Measurements from ENCODE around the gene RHBDL3.

GRCh38 chr17:32274101-32274500 lies 8.5 kb downstream of the RHBDL3 start:
- TF ChIP-seq, protein P1, sequence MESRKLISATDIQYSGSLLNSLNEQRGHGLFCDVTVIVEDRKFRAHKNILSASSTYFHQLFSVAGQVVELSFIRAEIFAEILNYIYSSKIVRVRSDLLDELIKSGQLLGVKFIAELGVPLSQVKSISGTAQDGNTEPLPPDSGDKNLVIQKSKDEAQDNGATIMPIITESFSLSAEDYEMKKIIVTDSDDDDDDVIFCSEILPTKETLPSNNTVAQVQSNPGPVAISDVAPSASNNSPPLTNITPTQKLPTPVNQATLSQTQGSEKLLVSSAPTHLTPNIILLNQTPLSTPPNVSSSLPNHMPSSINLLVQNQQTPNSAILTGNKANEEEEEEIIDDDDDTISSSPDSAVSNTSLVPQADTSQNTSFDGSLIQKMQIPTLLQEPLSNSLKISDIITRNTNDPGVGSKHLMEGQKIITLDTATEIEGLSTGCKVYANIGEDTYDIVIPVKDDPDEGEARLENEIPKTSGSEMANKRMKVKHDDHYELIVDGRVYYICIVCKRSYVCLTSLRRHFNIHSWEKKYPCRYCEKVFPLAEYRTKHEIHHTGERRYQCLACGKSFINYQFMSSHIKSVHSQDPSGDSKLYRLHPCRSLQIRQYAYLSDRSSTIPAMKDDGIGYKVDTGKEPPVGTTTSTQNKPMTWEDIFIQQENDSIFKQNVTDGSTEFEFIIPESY (IDR thresholded peaks at IDR 0.05), result no peak
- TF ChIP-seq SP1 (IDR thresholded peaks at IDR 0.05), result no peak
- TF ChIP-seq, protein P2, sequence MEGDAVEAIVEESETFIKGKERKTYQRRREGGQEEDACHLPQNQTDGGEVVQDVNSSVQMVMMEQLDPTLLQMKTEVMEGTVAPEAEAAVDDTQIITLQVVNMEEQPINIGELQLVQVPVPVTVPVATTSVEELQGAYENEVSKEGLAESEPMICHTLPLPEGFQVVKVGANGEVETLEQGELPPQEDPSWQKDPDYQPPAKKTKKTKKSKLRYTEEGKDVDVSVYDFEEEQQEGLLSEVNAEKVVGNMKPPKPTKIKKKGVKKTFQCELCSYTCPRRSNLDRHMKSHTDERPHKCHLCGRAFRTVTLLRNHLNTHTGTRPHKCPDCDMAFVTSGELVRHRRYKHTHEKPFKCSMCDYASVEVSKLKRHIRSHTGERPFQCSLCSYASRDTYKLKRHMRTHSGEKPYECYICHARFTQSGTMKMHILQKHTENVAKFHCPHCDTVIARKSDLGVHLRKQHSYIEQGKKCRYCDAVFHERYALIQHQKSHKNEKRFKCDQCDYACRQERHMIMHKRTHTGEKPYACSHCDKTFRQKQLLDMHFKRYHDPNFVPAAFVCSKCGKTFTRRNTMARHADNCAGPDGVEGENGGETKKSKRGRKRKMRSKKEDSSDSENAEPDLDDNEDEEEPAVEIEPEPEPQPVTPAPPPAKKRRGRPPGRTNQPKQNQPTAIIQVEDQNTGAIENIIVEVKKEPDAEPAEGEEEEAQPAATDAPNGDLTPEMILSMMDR (IDR thresholded peaks at IDR 0.05; ENCODE audit: low read depth, low read length, missing input control), result no peak
- no peak for TF ChIP-seq HNF4A (conservative IDR thresholded peaks at IDR 0.05)
- TF ChIP-seq REST (IDR thresholded peaks at IDR 0.05), result no peak
- TF ChIP-seq, protein P3, sequence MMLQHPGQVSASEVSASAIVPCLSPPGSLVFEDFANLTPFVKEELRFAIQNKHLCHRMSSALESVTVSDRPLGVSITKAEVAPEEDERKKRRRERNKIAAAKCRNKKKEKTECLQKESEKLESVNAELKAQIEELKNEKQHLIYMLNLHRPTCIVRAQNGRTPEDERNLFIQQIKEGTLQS (IDR thresholded peaks at IDR 0.05), result no peak
- TF ChIP-seq HNF4G (IDR thresholded peaks at IDR 0.05), result no peak
- TF ChIP-seq EGR1 (IDR thresholded peaks at IDR 0.05; ENCODE audit: low read depth in 2 of 2), result no peak
- no peak for TF ChIP-seq RAD21 (IDR thresholded peaks at IDR 0.05)
- TF ChIP-seq, protein P4, sequence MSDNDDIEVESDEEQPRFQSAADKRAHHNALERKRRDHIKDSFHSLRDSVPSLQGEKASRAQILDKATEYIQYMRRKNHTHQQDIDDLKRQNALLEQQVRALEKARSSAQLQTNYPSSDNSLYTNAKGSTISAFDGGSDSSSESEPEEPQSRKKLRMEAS (IDR thresholded peaks at IDR 0.05), result no peak
- TF ChIP-seq GABPA (IDR thresholded peaks at IDR 0.05 in 1 of 2, conservative IDR thresholded peaks at IDR 0.05 in 1 of 2), result no peak
- no peak for TF ChIP-seq YY1 (IDR thresholded peaks at IDR 0.05)
- TF ChIP-seq JUND (IDR thresholded peaks at IDR 0.05), result no peak
